OCI-LY7 (cell line): Measurements from ENCODE around the gene PRR14L.

ENCODE experiments used
- CTCF ChIP-seq: fragments of 200-600 bp; sonication (generic); conservative IDR thresholded peaks from 2 replicates; pipeline ENCODE4 v1.5.1; 2014; ENCODE audit warnings: mild to moderate bottlenecking, antibody characterized with exemption, low read length, moderate library complexity, mixed read lengths
- EZH2phosphoT487 ChIP-seq: fragments of 200-600 bp; sonication (generic); IDR thresholded peaks from 2 replicates; pipeline ENCODE4 v1.6.1; 2018; ENCODE audit warnings: low read depth, borderline replicate concordance, mild to moderate bottlenecking, mixed run types, antibody characterized with exemption, low read length, moderate library complexity, mixed read lengths

DNA sequence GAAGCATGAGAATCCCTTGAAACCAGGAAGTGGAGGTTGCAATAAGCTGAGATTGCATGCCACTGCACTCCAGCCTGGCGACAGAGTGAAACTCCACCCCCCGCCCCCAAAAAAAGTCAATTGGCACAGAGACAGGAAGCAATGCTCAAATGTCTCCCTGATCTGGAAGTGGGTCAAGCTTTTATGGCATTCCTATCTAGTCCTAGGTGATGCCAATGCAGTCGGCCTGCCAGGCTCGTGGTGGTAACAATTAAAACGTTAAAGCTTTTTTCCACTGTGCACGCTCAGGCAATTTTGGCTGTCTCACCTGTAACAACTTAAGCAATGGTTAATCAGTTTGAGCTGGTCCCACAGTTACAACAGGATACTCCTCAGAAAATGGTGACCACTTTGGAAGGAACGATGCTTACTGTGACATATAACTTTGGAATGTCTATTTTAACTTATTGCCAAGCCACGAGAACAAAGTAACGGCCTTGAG lies 69.0 kb downstream of the PRR14L start:
- TF ChIP-seq CTCF (no peak), EZH2phosphoT487 (no peak)
